WTC11 (cell line): ENCODE data around the gene NPAS3. TPM values are rescaled to one million over a fixed set of nuclear protein-coding genes. Genes with fewer than 3 reads are reported as not detected.

Experiments
- ATAC-seq: fragments of 200-7000 bp; cut with Tn5 transposase; 2 replicates; pipeline ENCODE4 v1.10.0; 2021; ENCODE audit warnings: mild to moderate bottlenecking, moderate library complexity
- CTCF ChIA-PET: fragments of 300-600 bp; sonication (Branson Sonifier 250); formaldehyde crosslinking; loops from one replicate; lab custom pipeline; 2021; ENCODE audit warnings: antibody characterized with exemption; lab: Charles Lee
- POLR2A ChIA-PET: fragments of 350-600 bp; sonication (Branson Sonifier 250); formaldehyde crosslinking; loops from one replicate; lab custom pipeline; 2021; ENCODE audit warnings: antibody characterized with exemption; lab: Charles Lee
- DNase-seq: peaks from one replicate; pipeline ENCODE4 v3.0.0; 2021; ENCODE audit warnings: low spot score
- H3K27ac Mint-ChIP-seq: 2 replicates; pipeline ENCODE4 v1.8.0; 2021; ENCODE audit warnings: mixed read lengths
- H3K27me3 Mint-ChIP-seq: 2 replicates; pipeline ENCODE4 v1.8.0; 2021; ENCODE audit warnings: low read depth, mild to moderate bottlenecking, moderate library complexity, mixed read lengths
- H3K36me3 Mint-ChIP-seq: 2 replicates; pipeline ENCODE4 v1.8.0; 2021; ENCODE audit warnings: mixed read lengths
- H3K4me1 Mint-ChIP-seq: 2 replicates; pipeline ENCODE4 v1.8.0; 2022; ENCODE audit warnings: mixed read lengths
- H3K4me3 Mint-ChIP-seq: 2 replicates; pipeline ENCODE4 v1.8.0; 2021; ENCODE audit warnings: mild to moderate bottlenecking, moderate library complexity, mixed read lengths
- H3K9me3 Mint-ChIP-seq: 2 replicates; pipeline ENCODE4 v1.8.0; 2021; ENCODE audit warnings: mixed read lengths
- ATF1 ChIP-seq: sonication (generic); formaldehyde crosslinking; IDR thresholded peaks from 2 replicates; pipeline ENCODE4 v1.8.1; 2023; ENCODE audit warnings: mild to moderate bottlenecking, moderate library complexity, missing genetic modification reagents
- CBFB ChIP-seq: sonication (generic); formaldehyde crosslinking; IDR thresholded peaks from 2 replicates; pipeline ENCODE4 v1.8.1; 2022; ENCODE audit warnings: mild to moderate bottlenecking, low read depth, missing genetic modification reagents
- PRRX2 ChIP-seq: fragments of 250-450 bp; sonication (Bioruptor Pico); IDR thresholded peaks from 2 replicates; pipeline ENCODE4 v1.8.0; 2021; ENCODE audit warnings: mild to moderate bottlenecking
- ZNF263 ChIP-seq: sonication (generic); formaldehyde crosslinking; IDR thresholded peaks from 2 replicates; pipeline ENCODE4 v1.8.1; 2022; ENCODE audit warnings: low read depth, mild to moderate bottlenecking, moderate library complexity, missing genetic modification reagents
- total RNA-seq: library from RNA; stranded (reverse); gene quantifications from 3 replicates; pipeline ENCODE4 v1.2.3, GENCODE V29; 2021
- TF ChIP-seq, protein P1 (sequence below): sonication (generic); formaldehyde crosslinking; IDR thresholded peaks from 2 replicates; pipeline ENCODE4 v1.8.1; 2023; ENCODE audit warnings: mild to moderate bottlenecking, missing genetic modification reagents, borderline replicate concordance
- TF ChIP-seq, protein P2 (sequence below): sonication (generic); formaldehyde crosslinking; IDR thresholded peaks from 2 replicates; pipeline ENCODE4 v1.8.0; 2023; ENCODE audit warnings: missing genetic modification reagents
- TF ChIP-seq, protein P3 (sequence below): sonication (generic); formaldehyde crosslinking; IDR thresholded peaks from 2 replicates; pipeline ENCODE4 v1.8.0; 2023; ENCODE audit warnings: mild to moderate bottlenecking, missing genetic modification reagents
- TF ChIP-seq, protein P4 (sequence below): fragments of 250-450 bp; sonication (Bioruptor Pico); conservative IDR thresholded peaks from 2 replicates; pipeline ENCODE4 v1.9.0; 2021; ENCODE audit warnings: mild to moderate bottlenecking
- TF ChIP-seq, protein P5 (sequence below): sonication (generic); formaldehyde crosslinking; IDR thresholded peaks from 2 replicates; pipeline ENCODE4 v1.8.0; 2022; ENCODE audit warnings: mild to moderate bottlenecking, missing genetic modification reagents
- TF ChIP-seq, protein P6 (sequence below): sonication (generic); formaldehyde crosslinking; IDR thresholded peaks from 2 replicates; pipeline ENCODE4 v1.8.0; 2022; ENCODE audit warnings: mild to moderate bottlenecking, missing genetic modification reagents
- TF ChIP-seq, protein P7 (sequence below): fragments of 250-450 bp; sonication (Bioruptor Pico); IDR thresholded peaks from 2 replicates; pipeline ENCODE4 v1.9.0; 2021; ENCODE audit warnings: mild to moderate bottlenecking
- TF ChIP-seq, protein P8 (sequence below): sonication (generic); formaldehyde crosslinking; IDR thresholded peaks from 2 replicates; pipeline ENCODE4 v1.8.1; 2022; ENCODE audit warnings: missing genetic modification reagents, borderline replicate concordance
- TF ChIP-seq, protein P9 (sequence below): sonication (generic); formaldehyde crosslinking; IDR thresholded peaks from 2 replicates; pipeline ENCODE4 v1.8.1; 2023; ENCODE audit warnings: mild to moderate bottlenecking, missing genetic modification reagents, moderate library complexity
- TF ChIP-seq, protein P10 (sequence below): sonication (generic); formaldehyde crosslinking; IDR thresholded peaks from 2 replicates; pipeline ENCODE4 v1.8.1; 2023; ENCODE audit warnings: mild to moderate bottlenecking, moderate library complexity, missing genetic modification reagents

Gene NPAS3
- total RNA-seq, 1 experiment from 2014 or later = 3.2 TPM

DNA sequence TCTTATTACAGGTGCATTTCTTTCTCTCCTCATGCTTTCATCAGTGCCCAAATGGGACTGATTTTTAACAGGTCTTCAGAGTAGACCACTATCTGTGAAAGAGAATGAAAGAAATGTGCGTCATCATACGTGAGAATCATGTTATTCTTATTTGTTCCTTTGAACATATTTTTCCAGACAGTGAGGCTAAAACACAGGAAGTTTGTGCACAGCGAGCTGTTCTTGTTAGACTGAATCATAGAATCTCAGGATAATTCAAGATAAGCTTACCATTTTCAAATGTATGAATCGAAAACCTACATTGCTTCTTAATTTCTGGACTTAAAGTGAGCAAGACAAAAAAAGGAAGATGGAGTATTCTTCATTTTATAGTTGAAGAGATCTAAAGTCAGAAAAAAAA, 629.1 kb downstream of the NPAS3 start (continued):
- TF ChIP-seq, protein P1, sequence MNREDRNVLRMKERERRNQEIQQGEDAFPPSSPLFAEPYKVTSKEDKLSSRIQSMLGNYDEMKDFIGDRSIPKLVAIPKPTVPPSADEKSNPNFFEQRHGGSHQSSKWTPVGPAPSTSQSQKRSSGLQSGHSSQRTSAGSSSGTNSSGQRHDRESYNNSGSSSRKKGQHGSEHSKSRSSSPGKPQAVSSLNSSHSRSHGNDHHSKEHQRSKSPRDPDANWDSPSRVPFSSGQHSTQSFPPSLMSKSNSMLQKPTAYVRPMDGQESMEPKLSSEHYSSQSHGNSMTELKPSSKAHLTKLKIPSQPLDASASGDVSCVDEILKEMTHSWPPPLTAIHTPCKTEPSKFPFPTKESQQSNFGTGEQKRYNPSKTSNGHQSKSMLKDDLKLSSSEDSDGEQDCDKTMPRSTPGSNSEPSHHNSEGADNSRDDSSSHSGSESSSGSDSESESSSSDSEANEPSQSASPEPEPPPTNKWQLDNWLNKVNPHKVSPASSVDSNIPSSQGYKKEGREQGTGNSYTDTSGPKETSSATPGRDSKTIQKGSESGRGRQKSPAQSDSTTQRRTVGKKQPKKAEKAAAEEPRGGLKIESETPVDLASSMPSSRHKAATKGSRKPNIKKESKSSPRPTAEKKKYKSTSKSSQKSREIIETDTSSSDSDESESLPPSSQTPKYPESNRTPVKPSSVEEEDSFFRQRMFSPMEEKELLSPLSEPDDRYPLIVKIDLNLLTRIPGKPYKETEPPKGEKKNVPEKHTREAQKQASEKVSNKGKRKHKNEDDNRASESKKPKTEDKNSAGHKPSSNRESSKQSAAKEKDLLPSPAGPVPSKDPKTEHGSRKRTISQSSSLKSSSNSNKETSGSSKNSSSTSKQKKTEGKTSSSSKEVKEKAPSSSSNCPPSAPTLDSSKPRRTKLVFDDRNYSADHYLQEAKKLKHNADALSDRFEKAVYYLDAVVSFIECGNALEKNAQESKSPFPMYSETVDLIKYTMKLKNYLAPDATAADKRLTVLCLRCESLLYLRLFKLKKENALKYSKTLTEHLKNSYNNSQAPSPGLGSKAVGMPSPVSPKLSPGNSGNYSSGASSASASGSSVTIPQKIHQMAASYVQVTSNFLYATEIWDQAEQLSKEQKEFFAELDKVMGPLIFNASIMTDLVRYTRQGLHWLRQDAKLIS (CRISPR knock-in tag) = no peak
- TF ChIP-seq, protein P2, sequence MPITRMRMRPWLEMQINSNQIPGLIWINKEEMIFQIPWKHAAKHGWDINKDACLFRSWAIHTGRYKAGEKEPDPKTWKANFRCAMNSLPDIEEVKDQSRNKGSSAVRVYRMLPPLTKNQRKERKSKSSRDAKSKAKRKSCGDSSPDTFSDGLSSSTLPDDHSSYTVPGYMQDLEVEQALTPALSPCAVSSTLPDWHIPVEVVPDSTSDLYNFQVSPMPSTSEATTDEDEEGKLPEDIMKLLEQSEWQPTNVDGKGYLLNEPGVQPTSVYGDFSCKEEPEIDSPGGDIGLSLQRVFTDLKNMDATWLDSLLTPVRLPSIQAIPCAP (CRISPR knock-in tag) = no peak
- TF ChIP-seq, protein P3, sequence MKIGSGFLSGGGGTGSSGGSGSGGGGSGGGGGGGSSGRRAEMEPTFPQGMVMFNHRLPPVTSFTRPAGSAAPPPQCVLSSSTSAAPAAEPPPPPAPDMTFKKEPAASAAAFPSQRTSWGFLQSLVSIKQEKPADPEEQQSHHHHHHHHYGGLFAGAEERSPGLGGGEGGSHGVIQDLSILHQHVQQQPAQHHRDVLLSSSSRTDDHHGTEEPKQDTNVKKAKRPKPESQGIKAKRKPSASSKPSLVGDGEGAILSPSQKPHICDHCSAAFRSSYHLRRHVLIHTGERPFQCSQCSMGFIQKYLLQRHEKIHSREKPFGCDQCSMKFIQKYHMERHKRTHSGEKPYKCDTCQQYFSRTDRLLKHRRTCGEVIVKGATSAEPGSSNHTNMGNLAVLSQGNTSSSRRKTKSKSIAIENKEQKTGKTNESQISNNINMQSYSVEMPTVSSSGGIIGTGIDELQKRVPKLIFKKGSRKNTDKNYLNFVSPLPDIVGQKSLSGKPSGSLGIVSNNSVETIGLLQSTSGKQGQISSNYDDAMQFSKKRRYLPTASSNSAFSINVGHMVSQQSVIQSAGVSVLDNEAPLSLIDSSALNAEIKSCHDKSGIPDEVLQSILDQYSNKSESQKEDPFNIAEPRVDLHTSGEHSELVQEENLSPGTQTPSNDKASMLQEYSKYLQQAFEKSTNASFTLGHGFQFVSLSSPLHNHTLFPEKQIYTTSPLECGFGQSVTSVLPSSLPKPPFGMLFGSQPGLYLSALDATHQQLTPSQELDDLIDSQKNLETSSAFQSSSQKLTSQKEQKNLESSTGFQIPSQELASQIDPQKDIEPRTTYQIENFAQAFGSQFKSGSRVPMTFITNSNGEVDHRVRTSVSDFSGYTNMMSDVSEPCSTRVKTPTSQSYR (CRISPR knock-in tag) = no peak
- TF ChIP-seq, protein P4, sequence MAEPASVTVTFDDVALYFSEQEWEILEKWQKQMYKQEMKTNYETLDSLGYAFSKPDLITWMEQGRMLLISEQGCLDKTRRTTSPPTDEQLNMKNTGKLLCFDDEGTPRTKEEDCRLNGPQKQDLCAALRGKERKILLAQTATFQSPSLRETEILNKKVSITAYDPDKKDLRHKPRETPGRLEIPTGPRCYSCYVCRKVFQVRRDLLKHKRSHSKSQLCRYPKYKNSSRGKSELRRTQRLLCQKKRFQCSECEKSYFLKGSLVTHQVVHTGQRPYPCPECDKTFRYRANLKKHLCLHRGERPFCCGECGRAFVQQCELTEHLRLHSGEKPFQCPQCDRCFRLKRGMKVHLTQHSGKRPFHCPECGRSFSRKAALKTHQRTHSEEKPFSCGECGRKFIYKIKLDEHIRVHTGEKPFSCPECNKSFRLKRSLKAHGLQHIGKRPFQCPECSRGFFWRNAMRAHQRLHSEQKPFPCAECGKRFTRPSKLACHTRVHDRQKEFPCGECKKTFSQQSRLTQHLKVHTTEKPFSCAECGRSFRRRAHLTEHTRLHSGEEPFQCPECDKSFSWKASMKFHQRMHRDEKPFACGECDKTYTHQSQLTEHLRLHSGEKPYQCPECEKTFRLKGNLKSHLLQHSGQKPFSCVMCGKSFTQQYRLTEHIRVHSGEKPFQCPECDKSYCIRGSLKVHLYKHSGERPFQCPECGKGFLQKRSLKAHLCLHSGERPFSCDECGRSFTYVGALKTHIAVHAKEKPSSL (CRISPR knock-in tag) = no peak
- TF ChIP-seq, protein P5, sequence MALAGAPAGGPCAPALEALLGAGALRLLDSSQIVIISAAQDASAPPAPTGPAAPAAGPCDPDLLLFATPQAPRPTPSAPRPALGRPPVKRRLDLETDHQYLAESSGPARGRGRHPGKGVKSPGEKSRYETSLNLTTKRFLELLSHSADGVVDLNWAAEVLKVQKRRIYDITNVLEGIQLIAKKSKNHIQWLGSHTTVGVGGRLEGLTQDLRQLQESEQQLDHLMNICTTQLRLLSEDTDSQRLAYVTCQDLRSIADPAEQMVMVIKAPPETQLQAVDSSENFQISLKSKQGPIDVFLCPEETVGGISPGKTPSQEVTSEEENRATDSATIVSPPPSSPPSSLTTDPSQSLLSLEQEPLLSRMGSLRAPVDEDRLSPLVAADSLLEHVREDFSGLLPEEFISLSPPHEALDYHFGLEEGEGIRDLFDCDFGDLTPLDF (CRISPR knock-in tag) = no peak
- TF ChIP-seq, protein P6, sequence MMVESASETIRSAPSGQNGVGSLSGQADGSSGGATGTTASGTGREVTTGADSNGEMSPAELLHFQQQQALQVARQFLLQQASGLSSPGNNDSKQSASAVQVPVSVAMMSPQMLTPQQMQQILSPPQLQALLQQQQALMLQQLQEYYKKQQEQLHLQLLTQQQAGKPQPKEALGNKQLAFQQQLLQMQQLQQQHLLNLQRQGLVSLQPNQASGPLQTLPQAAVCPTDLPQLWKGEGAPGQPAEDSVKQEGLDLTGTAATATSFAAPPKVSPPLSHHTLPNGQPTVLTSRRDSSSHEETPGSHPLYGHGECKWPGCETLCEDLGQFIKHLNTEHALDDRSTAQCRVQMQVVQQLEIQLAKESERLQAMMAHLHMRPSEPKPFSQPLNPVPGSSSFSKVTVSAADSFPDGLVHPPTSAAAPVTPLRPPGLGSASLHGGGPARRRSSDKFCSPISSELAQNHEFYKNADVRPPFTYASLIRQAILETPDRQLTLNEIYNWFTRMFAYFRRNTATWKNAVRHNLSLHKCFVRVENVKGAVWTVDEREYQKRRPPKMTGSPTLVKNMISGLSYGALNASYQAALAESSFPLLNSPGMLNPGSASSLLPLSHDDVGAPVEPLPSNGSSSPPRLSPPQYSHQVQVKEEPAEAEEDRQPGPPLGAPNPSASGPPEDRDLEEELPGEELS (CRISPR knock-in tag) = no peak
- TF ChIP-seq, protein P7, sequence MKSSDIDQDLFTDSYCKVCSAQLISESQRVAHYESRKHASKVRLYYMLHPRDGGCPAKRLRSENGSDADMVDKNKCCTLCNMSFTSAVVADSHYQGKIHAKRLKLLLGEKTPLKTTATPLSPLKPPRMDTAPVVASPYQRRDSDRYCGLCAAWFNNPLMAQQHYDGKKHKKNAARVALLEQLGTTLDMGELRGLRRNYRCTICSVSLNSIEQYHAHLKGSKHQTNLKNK (CRISPR knock-in tag) = no peak
- TF ChIP-seq, all 79 proteins: peak for 0

DNA sequence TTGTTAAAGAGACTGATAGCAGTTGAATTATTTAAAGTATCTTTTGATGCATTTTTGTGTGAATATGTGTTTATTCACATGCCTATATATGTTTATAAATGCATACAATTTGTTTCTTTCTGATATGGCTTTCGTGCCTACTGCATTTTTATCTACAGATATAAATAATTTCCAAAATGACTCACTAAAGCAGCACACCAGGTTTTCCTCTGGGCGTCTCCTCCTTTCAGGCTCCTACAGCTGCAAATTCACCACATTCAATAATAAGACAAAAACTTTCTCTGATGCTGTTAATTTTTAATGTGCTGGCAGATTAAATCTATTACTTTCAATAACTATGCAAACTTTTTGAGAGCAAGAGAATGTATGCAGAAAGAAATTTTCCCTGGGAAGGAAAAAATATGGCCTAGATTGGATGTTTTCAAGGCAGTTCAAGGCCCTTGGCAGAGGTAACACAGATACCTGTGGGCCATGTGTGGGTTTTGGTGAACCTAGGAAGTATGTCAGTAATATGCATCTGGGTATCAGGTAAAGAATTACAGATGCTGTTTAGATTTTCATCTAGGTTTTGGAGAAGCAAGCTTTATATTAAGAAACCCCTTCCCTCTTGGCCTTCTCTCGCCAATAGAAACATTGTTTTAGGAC, 630.4 kb downstream of the NPAS3 start:
- CTCF ChIA-PET = no interaction called here
- ATAC-seq (no peak), DNase-seq (no peak)
- POLR2A ChIA-PET = no interaction called here
- H3K27ac Mint-ChIP-seq = no peak overlapping the region
- H3K36me3 Mint-ChIP-seq = no peaks in the 10 kb centered on the region
- H3K9me3 Mint-ChIP-seq = peaks cover 5% of the 10 kb centered on the region; the same call in 1 of the 2 replicates
- H3K4me3 Mint-ChIP-seq = no peak overlapping the region
- peaks cover 45% of the 10 kb centered on the region for H3K4me1 Mint-ChIP-seq
- TF ChIP-seq, protein P8, sequence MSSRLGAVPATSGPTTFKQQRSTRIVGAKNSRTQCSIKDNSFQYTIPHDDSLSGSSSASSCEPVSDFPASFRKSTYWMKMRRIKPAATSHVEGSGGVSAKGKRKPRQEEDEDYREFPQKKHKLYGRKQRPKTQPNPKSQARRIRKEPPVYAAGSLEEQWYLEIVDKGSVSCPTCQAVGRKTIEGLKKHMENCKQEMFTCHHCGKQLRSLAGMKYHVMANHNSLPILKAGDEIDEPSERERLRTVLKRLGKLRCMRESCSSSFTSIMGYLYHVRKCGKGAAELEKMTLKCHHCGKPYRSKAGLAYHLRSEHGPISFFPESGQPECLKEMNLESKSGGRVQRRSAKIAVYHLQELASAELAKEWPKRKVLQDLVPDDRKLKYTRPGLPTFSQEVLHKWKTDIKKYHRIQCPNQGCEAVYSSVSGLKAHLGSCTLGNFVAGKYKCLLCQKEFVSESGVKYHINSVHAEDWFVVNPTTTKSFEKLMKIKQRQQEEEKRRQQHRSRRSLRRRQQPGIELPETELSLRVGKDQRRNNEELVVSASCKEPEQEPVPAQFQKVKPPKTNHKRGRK (CRISPR knock-in tag) = no peak
- no peak for TF ChIP-seq CBFB (CRISPR knock-in tag)
- TF ChIP-seq, protein P9, sequence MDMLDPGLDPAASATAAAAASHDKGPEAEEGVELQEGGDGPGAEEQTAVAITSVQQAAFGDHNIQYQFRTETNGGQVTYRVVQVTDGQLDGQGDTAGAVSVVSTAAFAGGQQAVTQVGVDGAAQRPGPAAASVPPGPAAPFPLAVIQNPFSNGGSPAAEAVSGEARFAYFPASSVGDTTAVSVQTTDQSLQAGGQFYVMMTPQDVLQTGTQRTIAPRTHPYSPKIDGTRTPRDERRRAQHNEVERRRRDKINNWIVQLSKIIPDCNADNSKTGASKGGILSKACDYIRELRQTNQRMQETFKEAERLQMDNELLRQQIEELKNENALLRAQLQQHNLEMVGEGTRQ (CRISPR knock-in tag) = no peak
- no peak for TF ChIP-seq ATF1 (CRISPR knock-in tag)
- TF ChIP-seq, protein P10, sequence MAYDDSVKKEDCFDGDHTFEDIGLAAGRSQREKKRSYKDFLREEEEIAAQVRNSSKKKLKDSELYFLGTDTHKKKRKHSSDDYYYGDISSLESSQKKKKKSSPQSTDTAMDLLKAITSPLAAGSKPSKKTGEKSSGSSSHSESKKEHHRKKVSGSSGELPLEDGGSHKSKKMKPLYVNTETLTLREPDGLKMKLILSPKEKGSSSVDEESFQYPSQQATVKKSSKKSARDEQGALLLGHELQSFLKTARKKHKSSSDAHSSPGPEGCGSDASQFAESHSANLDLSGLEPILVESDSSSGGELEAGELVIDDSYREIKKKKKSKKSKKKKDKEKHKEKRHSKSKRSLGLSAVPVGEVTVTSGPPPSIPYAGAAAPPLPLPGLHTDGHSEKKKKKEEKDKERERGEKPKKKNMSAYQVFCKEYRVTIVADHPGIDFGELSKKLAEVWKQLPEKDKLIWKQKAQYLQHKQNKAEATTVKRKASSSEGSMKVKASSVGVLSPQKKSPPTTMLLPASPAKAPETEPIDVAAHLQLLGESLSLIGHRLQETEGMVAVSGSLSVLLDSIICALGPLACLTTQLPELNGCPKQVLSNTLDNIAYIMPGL (CRISPR knock-in tag) = no peak
- TF ChIP-seq PRRX2 (CRISPR knock-in tag) = no peak
- no peak for TF ChIP-seq ZNF263
- no peaks in the 10 kb centered on the region for H3K27me3 Mint-ChIP-seq
